Astrocyte of the spinal cord (primary cell): ENCODE data around the gene EPHX1.

Source experiments
- DNase-seq: peaks from one replicate; pipeline ENCODE4 v3.0.0; 2011; ENCODE audit warnings: low read depth, low spot score
- H3K4me3 ChIP-seq: 2 replicates; pipeline ENCODE4 v1.5.1; 2011; ENCODE audit warnings: low read depth, mild to moderate bottlenecking, low read length, moderate library complexity
- CTCF ChIP-seq: IDR thresholded peaks from 2 replicates; pipeline ENCODE4 v1.5.1; 2012; ENCODE audit warnings: low read depth, mild to moderate bottlenecking, low read length, inconsistent platforms
- in situ Hi-C: cut with HindIII; loops from 2 replicates; pipeline ENCODE4 v1.10.0; 2017; ENCODE audit warnings: low sequenced_read_pairs

The EPHX1 gene

GRCh38 chr1:225819346-225820192 is 9.6 kb downstream of the EPHX1 start:
- in situ Hi-C loops, result no loop called here
- no peak overlapping the region for H3K4me3 ChIP-seq
- no peak for DNase-seq
- TF ChIP-seq CTCF, result no peak

DNA sequence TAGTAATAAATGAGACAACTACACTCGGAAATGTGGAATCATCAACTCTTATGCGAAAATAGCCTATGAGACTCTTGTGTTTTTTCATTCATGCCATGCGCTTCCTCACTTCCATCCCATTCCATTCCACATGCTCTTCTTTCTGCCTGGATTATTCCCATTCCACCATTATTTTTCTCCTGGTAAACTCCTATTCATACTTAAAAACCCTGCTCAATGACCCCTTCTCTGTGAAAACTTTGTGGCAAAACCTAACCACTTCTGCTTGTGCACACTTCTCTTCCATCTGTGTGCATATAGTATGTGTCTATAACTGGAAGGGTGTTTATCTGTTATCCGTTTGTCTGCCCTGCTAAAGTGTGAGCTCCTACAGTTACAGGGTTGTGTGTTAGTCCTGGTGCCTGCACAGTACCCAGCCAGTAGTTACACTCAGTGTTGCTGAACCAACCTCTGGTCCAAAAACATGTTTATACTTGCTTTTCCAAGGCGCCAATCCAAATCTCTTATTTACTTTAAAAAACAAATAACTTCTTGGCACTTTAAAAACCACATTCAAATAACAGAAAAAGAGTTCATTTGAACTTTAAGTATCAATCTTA is 10.7 kb downstream of the EPHX1 start:
- no peak overlapping the region for H3K4me3 ChIP-seq
- TF ChIP-seq CTCF, result no peak
- in situ Hi-C loops, result no loop called here
- no peak for DNase-seq

DNA sequence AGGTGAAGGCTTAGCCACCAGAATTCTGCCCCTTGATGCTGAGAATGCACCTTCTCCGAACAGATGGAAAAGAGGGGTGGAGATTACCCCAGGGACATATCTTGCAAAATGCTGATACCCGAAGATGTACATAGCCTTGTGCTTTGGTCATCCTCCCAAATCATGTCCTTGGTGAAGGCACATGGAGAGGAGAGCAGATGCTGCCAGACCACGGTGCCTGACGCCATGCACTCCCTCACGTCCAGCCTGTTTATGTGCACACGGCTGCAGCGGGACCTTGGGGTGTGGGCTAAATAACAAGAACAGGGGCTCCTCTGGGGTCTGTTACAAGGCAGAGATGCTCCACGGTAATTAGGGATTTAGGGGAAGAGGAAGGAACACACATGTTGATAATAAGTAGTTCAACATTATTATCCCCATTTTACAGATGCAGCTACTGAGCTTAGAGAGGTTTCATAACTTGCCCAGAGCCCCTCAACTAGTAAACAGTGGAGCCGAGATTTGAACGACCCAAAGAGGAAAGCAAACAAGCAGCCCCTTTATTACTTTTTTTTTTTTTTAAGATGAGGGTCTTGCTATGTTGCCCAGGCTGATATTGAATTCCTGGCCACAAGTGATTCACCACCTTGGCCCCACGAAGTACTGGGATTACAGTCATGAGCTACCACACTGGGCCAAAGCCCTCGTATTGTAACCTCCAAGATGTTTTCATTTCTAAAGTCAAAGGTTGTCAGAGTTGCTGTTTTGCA is 12.9 kb downstream of the EPHX1 start:
- TF ChIP-seq CTCF, result no peak
- no peak for DNase-seq
- in situ Hi-C loops, result no loop called here
- H3K4me3 ChIP-seq, result no peak overlapping the region

GRCh38 chr1:225823811-225824261 is 13.9 kb downstream of the EPHX1 start:
- H3K4me3 ChIP-seq, result no peak overlapping the region
- TF ChIP-seq CTCF, result no peak
- DNase-seq, result no peak
- in situ Hi-C loops, result no loop called here

DNA sequence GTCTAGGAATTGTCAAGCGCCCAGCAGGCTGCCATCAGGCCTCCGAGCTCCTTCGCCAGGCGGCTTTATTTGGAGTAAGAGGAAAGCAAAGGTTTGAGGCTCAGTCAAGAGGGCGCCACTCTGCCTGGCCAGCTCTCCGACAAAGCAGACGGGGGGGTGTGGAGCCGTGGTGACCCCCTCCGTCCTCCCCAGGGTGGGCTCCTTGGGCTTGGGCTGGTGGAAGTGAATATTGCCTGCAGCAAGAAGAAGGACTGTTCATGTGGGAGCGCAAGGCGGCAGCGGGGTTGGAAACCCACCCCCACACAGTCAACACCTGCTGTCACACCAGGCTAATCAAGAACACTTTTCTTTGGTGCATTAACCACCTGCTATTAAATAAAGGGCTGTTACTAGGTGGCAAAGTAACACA is 14.6 kb downstream of the EPHX1 start:
- TF ChIP-seq CTCF, result no peak
- in situ Hi-C loops, result no loop called here
- DNase-seq, result no peak
- no peak overlapping the region for H3K4me3 ChIP-seq

DNA sequence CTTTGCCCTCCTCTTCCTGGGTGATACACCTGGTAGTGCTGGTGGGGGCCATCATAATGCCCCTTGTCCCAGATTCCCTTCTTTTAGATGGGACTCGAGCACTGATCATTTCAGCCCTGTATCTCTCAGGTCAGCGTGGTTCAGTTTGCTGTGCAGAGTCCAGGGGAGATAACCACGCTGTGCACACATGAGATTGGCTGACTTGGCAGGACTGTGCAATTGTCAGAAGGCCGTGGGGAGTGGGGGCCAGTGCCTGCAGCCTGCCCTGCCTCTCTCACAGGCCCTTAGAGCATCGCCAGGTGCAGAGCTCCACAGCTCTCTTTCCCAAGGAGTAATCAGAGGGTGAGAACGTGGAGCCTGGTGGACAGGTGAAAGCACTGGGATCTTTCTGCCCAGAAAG is 15.2 kb downstream of the EPHX1 start:
- TF ChIP-seq CTCF, result no peak
- in situ Hi-C loops, result no loop called here
- DNase-seq, result no peak
- no peak overlapping the region for H3K4me3 ChIP-seq
